ENCODE measurements around the gene ANKZF1. TPM values are rescaled to one million over a fixed set of nuclear protein-coding genes. Genes with fewer than 3 reads are reported as not detected.

The ANKZF1 gene
- total and polyA plus RNA-seq, 2 of the 4 experiments (the other 2 are of a cell fraction): 18.6 to 33.8 TPM

DNA sequence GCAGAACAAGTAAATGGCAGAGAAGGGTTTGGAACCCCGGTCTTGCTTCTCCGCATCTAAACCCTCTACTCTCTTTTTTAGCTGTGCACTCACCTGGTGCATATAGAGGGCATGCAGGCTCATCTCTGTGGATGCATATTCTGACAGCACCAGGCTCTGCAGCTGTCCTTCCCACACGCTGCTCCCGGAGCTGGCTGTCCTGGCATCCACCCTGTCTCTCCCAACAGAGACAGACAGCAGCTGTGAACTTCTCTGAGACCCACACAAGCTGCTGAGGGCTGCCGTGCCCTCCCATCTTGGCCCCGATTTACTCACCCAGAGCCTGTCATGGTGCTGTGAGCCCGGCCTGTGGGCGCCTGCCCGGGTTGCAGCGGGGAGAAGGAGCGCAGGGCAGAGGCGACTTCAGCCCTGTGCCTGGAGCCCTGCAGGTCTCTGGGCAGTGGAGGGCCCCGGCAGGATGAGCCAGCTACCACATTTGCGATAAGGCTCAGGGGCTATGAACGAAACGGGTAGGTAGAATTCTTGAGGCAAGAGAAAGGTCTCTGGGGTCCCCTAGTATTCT lies 7.6 kb upstream of the ANKZF1 start:
- no peak overlapping the region for H3K27ac ChIP-seq (ENCODE audit: insufficient read depth, low read length)
- H3K27me3 ChIP-seq (ENCODE audit: control insufficient read depth, insufficient read depth, low read length): no peaks in the 10 kb centered on the region
- no peak overlapping the region for H2BK5ac ChIP-seq (ENCODE audit: low read depth, low read length, poor library complexity, severe bottlenecking)
- peaks cover 7 to 15% of the 10 kb centered on the region in 2 experiments; a peak in 3 of 4 replicates for H3K79me1 ChIP-seq (ENCODE audit: low read depth in 1 of 2, low read length in 2 of 2)
- no peak overlapping the region for H2AK5ac ChIP-seq (ENCODE audit: low read depth, low read length)
- no peak overlapping the region for H2AFZ ChIP-seq (replicated peaks; ENCODE audit: low read length, poor library complexity)
- no peak overlapping the region for H3K9ac ChIP-seq (ENCODE audit: low read depth, low read length)
- H2BK20ac ChIP-seq (ENCODE audit: low read depth, low read length): no peak overlapping the region
- H4K8ac ChIP-seq (ENCODE audit: low read depth in 2 of 2, low read length in 2 of 2): no peak overlapping the region
- in situ Hi-C loops (cut with MboI; ENCODE audit: low sequenced_read_pairs) (no loop called here), intact Hi-C loops (cut with micrococcal nuclease) (no loop called here), dilution Hi-C loops (cut with HindIII; ENCODE audit: low sequenced_read_pairs, unreplicated experiment) (no loop called here)
- peaks cover 3% of the 10 kb centered on the region for H4K20me1 ChIP-seq (ENCODE audit: insufficient read depth, low read length)
- H3K9me1 ChIP-seq (ENCODE audit: insufficient read depth, low read length): no peaks in the 10 kb centered on the region
- H3K4ac ChIP-seq (ENCODE audit: low read depth, low read length): no peak overlapping the region
- H4K91ac ChIP-seq (ENCODE audit: insufficient read depth, low read depth, low read length): no peak overlapping the region
- H2BK120ac ChIP-seq (ENCODE audit: low read depth, low read length): no peak overlapping the region
- peaks cover 5% of the 10 kb centered on the region; the same call in 1 of the 2 replicates for H3K4me1 ChIP-seq (ENCODE audit: control insufficient read depth, insufficient read depth, low read length)
- no peaks in the 10 kb centered on the region for H3K9me3 ChIP-seq (ENCODE audit: control insufficient read depth, insufficient read depth, low read length)
- 92% methylated on average over 8 of the region's 16 CpGs; no CpG with 5 or more reads in 1 of the 2 experiments for WGBS, 2 experiments (ENCODE audit: extremely low coverage in 2 of 2, insufficient read length in 1 of 2)
- peaks cover 57% of the 10 kb centered on the region for H3K36me3 ChIP-seq (ENCODE audit: control insufficient read depth, insufficient read depth, low read length)
- ChIA-PET POLR2A (ENCODE audit: unreplicated experiment) (no interaction called here), CTCF (no interaction called here)
- H3K18ac ChIP-seq (ENCODE audit: low read depth, low read length): no peak overlapping the region
- no peak overlapping the region for H2BK15ac ChIP-seq (ENCODE audit: low read depth, low read length)
- no peak for ATAC-seq (ENCODE audit: low read depth)
- no peak overlapping the region for H2AK9ac ChIP-seq (replicated peaks; ENCODE audit: low read depth, low read length, poor library complexity)
- H4K5ac ChIP-seq (ENCODE audit: low read depth, low read length): no peak overlapping the region
- H3K14ac ChIP-seq (replicated peaks; ENCODE audit: low read depth, low read length): no peak overlapping the region
- no peak overlapping the region for H3K56ac ChIP-seq (ENCODE audit: extremely low read depth, insufficient read depth, low read length)
- DNase-seq: no peak
- no peak overlapping the region for H3K4me2 ChIP-seq (ENCODE audit: low read depth, low read length)
- no peak overlapping the region for H3K4me3 ChIP-seq (ENCODE audit: insufficient read depth, low read depth, low read length)
- TF ChIP-seq CEBPB (IDR thresholded peaks at IDR 0.05; ENCODE audit: low read depth, low read length) (no peak), NFE2L2 (IDR thresholded peaks at IDR 0.05; ENCODE audit: low read depth, low read length) (no peak), MAFK (IDR thresholded peaks at IDR 0.05; ENCODE audit: low read depth, low read length) (no peak), SMC3 (IDR thresholded peaks at IDR 0.05; ENCODE audit: low read depth, low read length) (no peak), FOS (IDR thresholded peaks at IDR 0.05; ENCODE audit: low read depth, low read length) (no peak), MAZ (IDR thresholded peaks at IDR 0.05; ENCODE audit: borderline replicate concordance, low read depth, low read length) (no peak), RAD21 (IDR thresholded peaks at IDR 0.05; ENCODE audit: low read length) (no peak), BHLHE40 (IDR thresholded peaks at IDR 0.05; ENCODE audit: low read depth, low read length) (no peak)
- TF ChIP-seq, protein P1, sequence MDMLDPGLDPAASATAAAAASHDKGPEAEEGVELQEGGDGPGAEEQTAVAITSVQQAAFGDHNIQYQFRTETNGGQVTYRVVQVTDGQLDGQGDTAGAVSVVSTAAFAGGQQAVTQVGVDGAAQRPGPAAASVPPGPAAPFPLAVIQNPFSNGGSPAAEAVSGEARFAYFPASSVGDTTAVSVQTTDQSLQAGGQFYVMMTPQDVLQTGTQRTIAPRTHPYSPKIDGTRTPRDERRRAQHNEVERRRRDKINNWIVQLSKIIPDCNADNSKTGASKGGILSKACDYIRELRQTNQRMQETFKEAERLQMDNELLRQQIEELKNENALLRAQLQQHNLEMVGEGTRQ (IDR thresholded peaks at IDR 0.05; ENCODE audit: low read depth, low read length): no peak
- H3K23ac ChIP-seq (ENCODE audit: low read depth, low read length): no peak overlapping the region
- no TSS peak for BruUV-seq (replicated peaks)
